ENCODE data around the gene COPZ1.

DNA sequence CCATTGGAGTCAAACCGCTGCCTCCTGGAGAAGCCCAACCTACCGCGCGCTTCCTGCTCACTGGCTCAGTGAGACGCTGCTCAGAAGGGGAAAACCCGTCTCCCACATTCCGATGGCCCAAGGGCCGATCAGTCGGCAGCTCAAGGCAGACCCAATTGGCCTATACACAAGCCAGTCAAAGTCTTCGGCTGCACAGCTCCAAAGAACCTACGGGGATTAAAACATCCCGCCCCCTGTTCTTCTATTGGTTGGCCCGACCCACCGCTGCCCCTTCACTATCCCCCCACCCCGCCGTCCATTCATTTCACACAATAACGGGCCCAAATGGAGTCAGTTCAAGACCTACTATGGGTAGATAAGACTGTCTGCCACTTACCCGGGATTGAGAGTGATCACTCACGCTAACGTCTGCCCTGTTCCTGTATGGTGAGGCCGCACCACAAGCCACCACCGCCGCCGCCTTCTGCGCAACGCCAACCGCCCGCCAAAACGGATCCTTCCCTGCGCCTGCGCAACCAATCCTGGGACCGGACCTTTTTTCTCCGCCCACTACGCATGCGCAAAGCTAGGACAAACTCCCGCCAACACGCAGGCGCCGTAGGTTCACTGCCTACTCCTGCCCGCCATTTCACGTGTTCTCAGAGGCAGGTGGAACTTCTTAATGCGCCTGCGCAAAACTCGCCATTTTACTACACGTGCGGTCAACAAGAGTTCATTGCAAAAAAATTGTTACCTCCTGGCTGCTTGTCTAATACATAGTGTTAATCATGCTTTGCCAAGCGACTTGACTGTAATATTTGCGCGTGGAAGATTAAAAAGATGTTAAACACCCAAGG, 45.1 kb upstream of the COPZ1 start, which contains the start of gene CBX5:
- TF ChIP-seq, protein P1, sequence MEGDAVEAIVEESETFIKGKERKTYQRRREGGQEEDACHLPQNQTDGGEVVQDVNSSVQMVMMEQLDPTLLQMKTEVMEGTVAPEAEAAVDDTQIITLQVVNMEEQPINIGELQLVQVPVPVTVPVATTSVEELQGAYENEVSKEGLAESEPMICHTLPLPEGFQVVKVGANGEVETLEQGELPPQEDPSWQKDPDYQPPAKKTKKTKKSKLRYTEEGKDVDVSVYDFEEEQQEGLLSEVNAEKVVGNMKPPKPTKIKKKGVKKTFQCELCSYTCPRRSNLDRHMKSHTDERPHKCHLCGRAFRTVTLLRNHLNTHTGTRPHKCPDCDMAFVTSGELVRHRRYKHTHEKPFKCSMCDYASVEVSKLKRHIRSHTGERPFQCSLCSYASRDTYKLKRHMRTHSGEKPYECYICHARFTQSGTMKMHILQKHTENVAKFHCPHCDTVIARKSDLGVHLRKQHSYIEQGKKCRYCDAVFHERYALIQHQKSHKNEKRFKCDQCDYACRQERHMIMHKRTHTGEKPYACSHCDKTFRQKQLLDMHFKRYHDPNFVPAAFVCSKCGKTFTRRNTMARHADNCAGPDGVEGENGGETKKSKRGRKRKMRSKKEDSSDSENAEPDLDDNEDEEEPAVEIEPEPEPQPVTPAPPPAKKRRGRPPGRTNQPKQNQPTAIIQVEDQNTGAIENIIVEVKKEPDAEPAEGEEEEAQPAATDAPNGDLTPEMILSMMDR (conservative IDR thresholded peaks at IDR 0.05 in 1 of 2, IDR thresholded peaks at IDR 0.05 in 1 of 2; ENCODE audit: low read depth in 1 of 2, low read length in 2 of 2): no peak
- no peak for TF ChIP-seq EZH2 (IDR thresholded peaks at IDR 0.05; ENCODE audit: low read length, missing control alignments)
